ENCODE data around the gene INPP5B.

- TF ChIP-seq, protein P1, sequence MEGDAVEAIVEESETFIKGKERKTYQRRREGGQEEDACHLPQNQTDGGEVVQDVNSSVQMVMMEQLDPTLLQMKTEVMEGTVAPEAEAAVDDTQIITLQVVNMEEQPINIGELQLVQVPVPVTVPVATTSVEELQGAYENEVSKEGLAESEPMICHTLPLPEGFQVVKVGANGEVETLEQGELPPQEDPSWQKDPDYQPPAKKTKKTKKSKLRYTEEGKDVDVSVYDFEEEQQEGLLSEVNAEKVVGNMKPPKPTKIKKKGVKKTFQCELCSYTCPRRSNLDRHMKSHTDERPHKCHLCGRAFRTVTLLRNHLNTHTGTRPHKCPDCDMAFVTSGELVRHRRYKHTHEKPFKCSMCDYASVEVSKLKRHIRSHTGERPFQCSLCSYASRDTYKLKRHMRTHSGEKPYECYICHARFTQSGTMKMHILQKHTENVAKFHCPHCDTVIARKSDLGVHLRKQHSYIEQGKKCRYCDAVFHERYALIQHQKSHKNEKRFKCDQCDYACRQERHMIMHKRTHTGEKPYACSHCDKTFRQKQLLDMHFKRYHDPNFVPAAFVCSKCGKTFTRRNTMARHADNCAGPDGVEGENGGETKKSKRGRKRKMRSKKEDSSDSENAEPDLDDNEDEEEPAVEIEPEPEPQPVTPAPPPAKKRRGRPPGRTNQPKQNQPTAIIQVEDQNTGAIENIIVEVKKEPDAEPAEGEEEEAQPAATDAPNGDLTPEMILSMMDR (IDR thresholded peaks at IDR 0.05) = no peak
- TF ChIP-seq POLR2AphosphoS5 (IDR thresholded peaks at IDR 0.05) (no peak), EP300 (IDR thresholded peaks at IDR 0.05) (no peak), POLR2A (IDR thresholded peaks at IDR 0.05) (no peak)
These were observed 2.0 kb upstream of the INPP5B start for GRCh38 chr1:37948841-37949240.
